Glutamatergic neuron (in vitro differentiated cells): ENCODE data around the gene H2BK1. TPM values are rescaled to one million over a fixed set of nuclear protein-coding genes. Genes with fewer than 3 reads are reported as not detected.

Experiments used
- DNase-seq: peaks from one replicate; pipeline ENCODE4 v3.0.0; 2022
- H3K27ac Mint-ChIP-seq: one replicate; pipeline ENCODE4 v1.8.0; 2020; ENCODE audit warnings: mild to moderate bottlenecking, mixed read lengths, inconsistent platforms; ENCODE audit not compliant: unreplicated experiment
- H3K27me3 Mint-ChIP-seq: one replicate; pipeline ENCODE4 v1.8.0; 2020; ENCODE audit warnings: mild to moderate bottlenecking, moderate library complexity, mixed read lengths, inconsistent platforms; ENCODE audit not compliant: unreplicated experiment
- H3K36me3 Mint-ChIP-seq: one replicate; pipeline ENCODE4 v1.8.0; 2020; ENCODE audit warnings: mild to moderate bottlenecking, mixed read lengths, inconsistent platforms; ENCODE audit not compliant: unreplicated experiment
- H3K4me1 Mint-ChIP-seq: one replicate; pipeline ENCODE4 v1.8.0; 2020; ENCODE audit warnings: mild to moderate bottlenecking, low read depth, mixed read lengths, inconsistent platforms; ENCODE audit not compliant: unreplicated experiment
- H3K4me3 Mint-ChIP-seq: one replicate; pipeline ENCODE4 v1.8.0; 2020; ENCODE audit warnings: mild to moderate bottlenecking, mixed read lengths, inconsistent platforms; ENCODE audit not compliant: unreplicated experiment
- H3K9me3 Mint-ChIP-seq: one replicate; pipeline ENCODE4 v1.8.0; 2020; ENCODE audit warnings: mild to moderate bottlenecking, moderate library complexity, mixed read lengths, inconsistent platforms; ENCODE audit not compliant: unreplicated experiment
- total RNA-seq: library from RNA; stranded (reverse); fragmentation: NEBNext Ultra II Directional; extraction: Animal tissue kit (Norgen Biotek cat#: 25700); gene quantifications from one replicate; pipeline ENCODE4 v1.2.1, GENCODE V29; 2021; ENCODE audit not compliant: unreplicated experiment
- TF ChIP-seq, protein P1 (sequence below): fragments of 200-600 bp; sonication (generic); IDR thresholded peaks from one replicate; pipeline ENCODE4 v1.5.0; 2021; ENCODE audit not compliant: partially characterized antibody, unreplicated experiment

H2BK1 gene
- total RNA-seq, 1 donor from 2014 or later = not detected

DNA sequence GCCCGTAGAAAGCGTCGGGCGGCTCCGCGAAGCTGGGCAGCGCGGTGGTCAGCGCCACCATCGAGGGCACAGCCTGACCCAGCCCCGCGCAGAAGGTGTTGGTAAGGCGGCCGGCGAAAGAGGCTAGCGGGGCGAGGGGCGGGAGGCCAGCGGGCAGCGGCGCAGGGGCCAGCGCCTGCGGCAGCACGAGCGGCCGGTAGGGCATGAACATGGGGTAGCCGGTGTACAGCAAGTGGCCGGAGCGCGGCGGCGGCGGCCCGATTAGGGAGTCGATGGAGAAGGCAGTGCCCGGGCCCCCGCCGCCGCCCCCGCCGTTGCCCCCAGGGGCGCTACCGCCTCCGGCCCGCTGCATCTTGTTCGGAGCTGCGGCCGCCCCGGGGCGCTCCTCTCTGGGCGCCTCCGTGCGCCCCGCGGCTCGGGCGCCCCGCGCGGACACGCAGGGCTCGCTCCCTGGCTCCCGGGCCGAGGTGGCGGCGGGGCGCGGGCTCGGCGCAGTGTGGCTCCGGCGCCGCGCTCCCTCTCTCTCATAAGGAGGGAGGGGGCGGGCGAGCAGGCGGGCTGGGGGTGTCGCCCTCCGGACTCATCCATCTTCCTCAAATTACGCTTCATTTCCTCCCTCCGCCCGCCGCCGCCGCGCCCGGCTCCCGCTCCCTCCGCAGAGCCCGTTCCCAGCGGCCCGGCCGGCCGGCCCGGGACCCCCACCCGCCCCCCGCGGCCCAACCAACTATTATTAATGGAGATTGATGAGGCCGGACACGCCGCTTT, 42.9 kb downstream of the H2BK1 start, which contains the start of gene GBX1:
GBX1 (minus strand) TSS at position 498 of the 765 bp plus-strand sequence; CDS start at position 352, 146 bp downstream.
- peaks cover 12% of the 10 kb centered on the region for H3K4me1 Mint-ChIP-seq
- H3K27ac Mint-ChIP-seq = no peak within 1 kb of the TSS
- TF ChIP-seq, protein P1, sequence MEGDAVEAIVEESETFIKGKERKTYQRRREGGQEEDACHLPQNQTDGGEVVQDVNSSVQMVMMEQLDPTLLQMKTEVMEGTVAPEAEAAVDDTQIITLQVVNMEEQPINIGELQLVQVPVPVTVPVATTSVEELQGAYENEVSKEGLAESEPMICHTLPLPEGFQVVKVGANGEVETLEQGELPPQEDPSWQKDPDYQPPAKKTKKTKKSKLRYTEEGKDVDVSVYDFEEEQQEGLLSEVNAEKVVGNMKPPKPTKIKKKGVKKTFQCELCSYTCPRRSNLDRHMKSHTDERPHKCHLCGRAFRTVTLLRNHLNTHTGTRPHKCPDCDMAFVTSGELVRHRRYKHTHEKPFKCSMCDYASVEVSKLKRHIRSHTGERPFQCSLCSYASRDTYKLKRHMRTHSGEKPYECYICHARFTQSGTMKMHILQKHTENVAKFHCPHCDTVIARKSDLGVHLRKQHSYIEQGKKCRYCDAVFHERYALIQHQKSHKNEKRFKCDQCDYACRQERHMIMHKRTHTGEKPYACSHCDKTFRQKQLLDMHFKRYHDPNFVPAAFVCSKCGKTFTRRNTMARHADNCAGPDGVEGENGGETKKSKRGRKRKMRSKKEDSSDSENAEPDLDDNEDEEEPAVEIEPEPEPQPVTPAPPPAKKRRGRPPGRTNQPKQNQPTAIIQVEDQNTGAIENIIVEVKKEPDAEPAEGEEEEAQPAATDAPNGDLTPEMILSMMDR = peak; percentile 13
- H3K9me3 Mint-ChIP-seq = peaks cover 15% of the 10 kb centered on the region
- H3K36me3 Mint-ChIP-seq = no peaks in the 10 kb centered on the region
- H3K4me3 Mint-ChIP-seq = peak within 1 kb of the TSS; percentile 81
- H3K27me3 Mint-ChIP-seq = peaks cover 21% of the 10 kb centered on the region
- DNase-seq = peak; percentile 68

DNA sequence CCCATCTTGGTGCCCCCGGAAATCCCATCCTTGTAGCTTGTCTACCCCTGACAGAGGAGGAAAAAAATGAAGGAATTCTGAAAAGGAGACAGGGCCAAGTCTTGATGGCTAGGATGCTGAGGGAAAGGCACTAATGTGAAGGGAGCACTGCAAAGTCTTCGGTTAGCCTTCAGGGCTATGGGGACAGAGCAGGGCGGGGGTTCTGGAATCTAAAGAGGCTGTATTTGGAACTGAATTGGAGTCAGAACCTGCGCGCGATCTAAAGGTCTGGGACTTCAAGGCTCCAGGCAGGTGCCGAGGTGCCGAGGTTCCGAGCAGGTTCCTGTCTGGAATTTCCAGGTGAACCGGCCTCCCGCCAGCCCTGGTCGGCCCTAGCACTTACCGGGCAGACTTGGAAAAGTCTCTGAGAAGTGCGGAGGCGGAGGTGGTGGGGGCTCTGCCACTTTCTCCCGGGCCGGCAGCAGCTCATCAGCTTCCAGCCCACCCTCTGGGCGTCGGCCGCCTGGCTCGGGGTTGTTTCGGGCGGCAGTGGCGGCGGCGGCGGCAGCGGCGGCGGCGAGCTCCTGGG, 43.6 kb downstream of the H2BK1 start:
- Mint-ChIP-seq H3K4me1 (peaks cover 12% of the 10 kb centered on the region), H3K4me3 (peak overlapping the region; percentile 74), H3K36me3 (no peaks in the 10 kb centered on the region), H3K9me3 (peaks cover 11% of the 10 kb centered on the region), H3K27me3 (peaks cover 20% of the 10 kb centered on the region), H3K27ac (no peak overlapping the region)
- TF ChIP-seq, protein P1 = peak; percentile 20
- peak; percentile 46 for DNase-seq

DNA sequence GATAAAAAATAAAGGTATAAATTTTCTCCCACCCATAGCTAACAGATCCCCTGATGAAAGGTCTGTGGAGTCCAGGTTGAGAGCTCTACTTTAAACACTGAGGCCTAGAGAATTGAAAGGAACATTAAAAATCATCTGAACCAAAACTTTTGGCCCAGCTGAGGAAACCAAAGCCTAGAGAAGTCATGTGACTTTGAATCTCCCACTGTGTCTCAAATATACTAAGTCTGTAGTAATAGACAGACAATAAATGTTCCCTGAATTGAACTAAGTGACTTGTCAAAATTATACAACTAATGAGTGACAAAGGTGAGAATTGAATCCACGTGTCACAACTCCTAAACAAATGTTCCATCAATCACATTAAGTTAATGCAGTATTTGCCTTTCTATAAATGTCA, 48.5 kb downstream of the H2BK1 start:
- TF ChIP-seq, protein P1 = no peak
- peaks cover 2% of the 10 kb centered on the region for H3K4me1 Mint-ChIP-seq
- H3K27ac Mint-ChIP-seq = no peak overlapping the region
- H3K27me3 Mint-ChIP-seq = peaks cover 8% of the 10 kb centered on the region
- H3K9me3 Mint-ChIP-seq = peaks cover 2% of the 10 kb centered on the region
- no peak overlapping the region for H3K4me3 Mint-ChIP-seq
- no peak for DNase-seq
- no peaks in the 10 kb centered on the region for H3K36me3 Mint-ChIP-seq

Other genes starting within 250 kb of the H2BK1 start
- gene KCNH2, start 232.2 kb downstream of the H2BK1 start, total RNA-seq = 73.7 TPM
- 0.86 TPM for gene NOS3, start 219.5 kb downstream of the H2BK1 start, total RNA-seq
- 9.4 TPM for gene ATG9B, start 186.0 kb downstream of the H2BK1 start, total RNA-seq
- gene ABCB8, start 182.0 kb downstream of the H2BK1 start, total RNA-seq = 57.1 TPM
- 10.8 TPM for gene ASIC3, start 162.0 kb downstream of the H2BK1 start, total RNA-seq
- gene CDK5, start 152.6 kb downstream of the H2BK1 start, total RNA-seq = 52.9 TPM
- 99.4 TPM for gene SLC4A2, start 150.9 kb downstream of the H2BK1 start, total RNA-seq
- 64.7 TPM for gene FASTK, start 129.7 kb downstream of the H2BK1 start, total RNA-seq
- 45.7 TPM for gene TMUB1, start 127.0 kb downstream of the H2BK1 start, total RNA-seq
- gene AGAP3, start 124.0 kb downstream of the H2BK1 start, total RNA-seq = 406 TPM
- not detected for gene GBX1, start 42.8 kb downstream of the H2BK1 start, total RNA-seq
- not detected for gene ASB10, start 23.2 kb downstream of the H2BK1 start, total RNA-seq
- 39.1 TPM for gene ABCF2, start 16.7 kb upstream of the H2BK1 start, total RNA-seq
- 38.1 TPM for gene CHPF2, start 22.0 kb upstream of the H2BK1 start, total RNA-seq
- gene SMARCD3, start 38.2 kb upstream of the H2BK1 start, total RNA-seq = 5.1 TPM
- gene NUB1, start 131.3 kb upstream of the H2BK1 start, total RNA-seq = 41.6 TPM
- gene WDR86, start 199.6 kb upstream of the H2BK1 start, total RNA-seq = 70.5 TPM
- not detected for gene CRYGN, start 229.7 kb upstream of the H2BK1 start, total RNA-seq